ENCODE results near the gene PRKN. TPM values are rescaled to one million over a fixed set of nuclear protein-coding genes. Genes with fewer than 3 reads are reported as not detected.

The PRKN gene
- total RNA-seq, 1 experiment from 2014 or later: 2.0 TPM

DNA sequence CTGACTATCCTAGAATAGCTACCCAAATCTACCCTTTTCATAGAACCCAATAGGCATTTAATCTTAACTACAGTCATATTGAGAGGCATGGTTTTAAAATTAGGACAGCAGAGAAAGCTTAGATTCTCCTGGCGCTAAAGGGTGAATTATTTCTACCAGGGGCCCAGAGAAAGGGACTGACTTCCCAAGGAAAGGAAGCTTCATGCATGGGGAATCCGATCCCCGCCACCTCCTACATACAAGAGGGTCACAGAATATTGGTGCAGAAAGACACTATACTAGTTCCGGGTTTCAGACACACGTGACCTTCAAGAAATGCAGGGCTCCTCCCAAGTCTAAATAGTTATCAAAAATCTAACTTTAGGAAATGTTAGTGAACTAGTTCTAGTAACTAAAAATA, 130.9 kb downstream of the PRKN start:
- Histone ChIP-seq H2BK20ac (ENCODE audit: low read depth, low read length, poor library complexity, severe bottlenecking) (no peak overlapping the region), H3T11ph (ENCODE audit: low read length) (no peak overlapping the region), H2BK5ac (ENCODE audit: insufficient read length, low read length) (no peak overlapping the region), H3K14ac (ENCODE audit: insufficient read depth, low read length) (no peak overlapping the region), H3K4me2 (ENCODE audit: insufficient read depth, insufficient read length, low read length) (no peak overlapping the region), H2BK12ac (ENCODE audit: insufficient read length, low read depth, low read length) (no peak overlapping the region), H3K56ac (ENCODE audit: insufficient read length, low read depth, low read length) (no peak overlapping the region), H3K9me3 (ENCODE audit: control insufficient read depth, low read depth, low read length) (no peaks in the 10 kb centered on the region), H3K27ac (ENCODE audit: insufficient read length, low read depth, low read length) (no peak overlapping the region), H3K4me1 (ENCODE audit: insufficient read depth, low read length) (no peaks in the 10 kb centered on the region), H4K8ac (replicated peaks; ENCODE audit: insufficient read length, low read depth, low read length) (no peak overlapping the region), H3K79me1 (ENCODE audit: insufficient read depth, low read depth, low read length, poor library complexity, severe bottlenecking) (no peaks in the 10 kb centered on the region), H2AK5ac (ENCODE audit: insufficient read length, low read length) (no peak overlapping the region), H3K27me3 (ENCODE audit: insufficient read depth, low read length) (no peaks in the 10 kb centered on the region), H3K18ac (ENCODE audit: insufficient read length, low read depth, low read length) (no peak overlapping the region), H3K4ac (ENCODE audit: low read depth, low read length) (no peak overlapping the region), H3K79me2 (ENCODE audit: insufficient read depth, low read length) (no peaks in the 10 kb centered on the region), H4K5ac (ENCODE audit: insufficient read length, low read depth, low read length) (no peak overlapping the region), H2BK120ac (ENCODE audit: low read depth, low read length, poor library complexity, severe bottlenecking) (no peak overlapping the region), H4K91ac (ENCODE audit: insufficient read length, low read depth, low read length) (no peak overlapping the region), H2BK15ac (ENCODE audit: low read depth, low read length) (no peak overlapping the region), H3K23me2 (ENCODE audit: insufficient read length, low read depth, low read length, poor library complexity, severe bottlenecking) (no peaks in the 10 kb centered on the region), H3K9ac (ENCODE audit: extremely low read depth, insufficient read length, low read length) (no peak overlapping the region), H2AFZ (ENCODE audit: low read length) (no peak overlapping the region), H3K23ac (ENCODE audit: insufficient read length, low read depth, low read length) (no peak overlapping the region), H4K20me1 (ENCODE audit: control insufficient read depth, insufficient read depth, insufficient read length) (no peaks in the 10 kb centered on the region)
- H3K27me3 Mint-ChIP-seq (ENCODE audit: low read depth): no peaks in the 10 kb centered on the region
- H3K4me1 Mint-ChIP-seq: no peaks in the 10 kb centered on the region
- TF ChIP-seq, protein P1, sequence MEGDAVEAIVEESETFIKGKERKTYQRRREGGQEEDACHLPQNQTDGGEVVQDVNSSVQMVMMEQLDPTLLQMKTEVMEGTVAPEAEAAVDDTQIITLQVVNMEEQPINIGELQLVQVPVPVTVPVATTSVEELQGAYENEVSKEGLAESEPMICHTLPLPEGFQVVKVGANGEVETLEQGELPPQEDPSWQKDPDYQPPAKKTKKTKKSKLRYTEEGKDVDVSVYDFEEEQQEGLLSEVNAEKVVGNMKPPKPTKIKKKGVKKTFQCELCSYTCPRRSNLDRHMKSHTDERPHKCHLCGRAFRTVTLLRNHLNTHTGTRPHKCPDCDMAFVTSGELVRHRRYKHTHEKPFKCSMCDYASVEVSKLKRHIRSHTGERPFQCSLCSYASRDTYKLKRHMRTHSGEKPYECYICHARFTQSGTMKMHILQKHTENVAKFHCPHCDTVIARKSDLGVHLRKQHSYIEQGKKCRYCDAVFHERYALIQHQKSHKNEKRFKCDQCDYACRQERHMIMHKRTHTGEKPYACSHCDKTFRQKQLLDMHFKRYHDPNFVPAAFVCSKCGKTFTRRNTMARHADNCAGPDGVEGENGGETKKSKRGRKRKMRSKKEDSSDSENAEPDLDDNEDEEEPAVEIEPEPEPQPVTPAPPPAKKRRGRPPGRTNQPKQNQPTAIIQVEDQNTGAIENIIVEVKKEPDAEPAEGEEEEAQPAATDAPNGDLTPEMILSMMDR (conservative IDR thresholded peaks at IDR 0.05): no peak
- H3K27ac Mint-ChIP-seq: no peak overlapping the region
- H3K4me3 Mint-ChIP-seq: no peak overlapping the region
- no peak for DNase-seq
- no peaks in the 10 kb centered on the region for H3K36me3 Mint-ChIP-seq (ENCODE audit: insufficient read depth in 1 of 3, low read depth in 3 of 3)
- WGBS (ENCODE audit: extremely low coverage, insufficient read length, low lambda C conversion rate): no CpG with 5 or more reads among the region's 5 CpGs
- no peaks in the 10 kb centered on the region for H3K9me3 Mint-ChIP-seq
